Measurements from ENCODE around the gene CYB5R2.

The CYB5R2 gene

GRCh38 chr11:7645206-7645605, 28.1 kb downstream of the CYB5R2 start:
- in situ Hi-C loops (cut with HindIII; ENCODE audit: low sequenced_read_pairs), result no loop called here
- TF ChIP-seq CTCF (IDR thresholded peaks at IDR 0.05; ENCODE audit: low read depth, low read length), result no peak
- H3K4me3 ChIP-seq (ENCODE audit: low read depth, low read length), result no peak overlapping the region
- no peak for DNase-seq (ENCODE audit: low read depth, low spot score)

GRCh38 chr11:7643314-7643713, 30.0 kb downstream of the CYB5R2 start:
- no peak for DNase-seq (ENCODE audit: low read depth, low spot score)
- in situ Hi-C loops (cut with HindIII; ENCODE audit: low sequenced_read_pairs), result no loop called here
- TF ChIP-seq CTCF (IDR thresholded peaks at IDR 0.05; ENCODE audit: low read depth, low read length), result no peak

GRCh38 chr11:7642747-7643146, 30.6 kb downstream of the CYB5R2 start:
- in situ Hi-C loops (cut with HindIII; ENCODE audit: low sequenced_read_pairs), result no loop called here
- TF ChIP-seq CTCF (IDR thresholded peaks at IDR 0.05; ENCODE audit: low read depth, low read length), result no peak
- DNase-seq (ENCODE audit: low read depth, low spot score), result no peak
- no peak overlapping the region for H3K4me3 ChIP-seq (ENCODE audit: low read depth, low read length)

More at GRCh38 chr11:7643314-7643713, 30.0 kb downstream of the CYB5R2 start:
- H3K4me3 ChIP-seq (ENCODE audit: low read depth, low read length), result no peak overlapping the region

- TF ChIP-seq CTCF (IDR thresholded peaks at IDR 0.05; ENCODE audit: low read depth, low read length), result no peak
- in situ Hi-C loops (cut with HindIII; ENCODE audit: low sequenced_read_pairs), result no loop called here
- H3K4me3 ChIP-seq (ENCODE audit: low read depth, low read length), result no peak overlapping the region
- no peak for DNase-seq (ENCODE audit: low read depth, low spot score)
Observed at GRCh38 chr11:7640816-7641215, 32.5 kb downstream of the CYB5R2 start.

- H3K4me3 ChIP-seq (ENCODE audit: low read depth, low read length), result no peak overlapping the region
- no peak for TF ChIP-seq CTCF (IDR thresholded peaks at IDR 0.05; ENCODE audit: low read depth, low read length)
- no peak for DNase-seq (ENCODE audit: low read depth, low spot score)
- in situ Hi-C loops (cut with HindIII; ENCODE audit: low sequenced_read_pairs), result no loop called here
Observed at GRCh38 chr11:7639643-7640025, 33.7 kb downstream of the CYB5R2 start.

GRCh38 chr11:7638710-7639642, 34.3 kb downstream of the CYB5R2 start:
- H3K4me3 ChIP-seq (ENCODE audit: low read depth, low read length), result no peak overlapping the region
- in situ Hi-C loops (cut with HindIII; ENCODE audit: low sequenced_read_pairs), result no loop called here
- TF ChIP-seq CTCF (IDR thresholded peaks at IDR 0.05; ENCODE audit: low read depth, low read length), result no peak
- no peak for DNase-seq (ENCODE audit: low read depth, low spot score)
